IMR-90 (cell line): Measurements from ENCODE around the gene THRAP3. TPM values are rescaled to one million over a fixed set of nuclear protein-coding genes. Genes with fewer than 3 reads are reported as not detected.

ENCODE experiments used
- ATAC-seq: fragments of 200-7000 bp; cut with Tn5 transposase; 2 replicates; pipeline ENCODE4 v1.9.1; 2020; ENCODE audit warnings: low read depth, mild to moderate bottlenecking, moderate library complexity
- Bru-seq: library from RNA; stranded (reverse); fragments of 400-500 nt; gene quantifications from one replicate; lab custom pipeline; 2021; lab: Mats Ljungman, UMichigan
- BruChase-seq, 2 experiments: library from RNA; stranded (reverse); fragments of 400-500 nt; gene quantifications; one replicate each; lab custom pipeline; 2021; lab: Mats Ljungman, UMichigan
- BruUV-seq: library from RNA; stranded (reverse); fragments of 400-500 nt; replicated peaks from 2 replicates; lab custom pipeline; 2021; lab: Mats Ljungman, UMichigan
- CTCF ChIA-PET: fragments of 300-600 bp; formaldehyde crosslinking; extraction: SDS; loops from one replicate; lab custom pipeline; 2021; ENCODE audit warnings: antibody characterized with exemption; lab: Yijun Ruan, JAX
- POLR2A ChIA-PET: fragments of 300-600 bp; sonication (Branson Sonifier 250); formaldehyde crosslinking; loops from one replicate; lab custom pipeline; 2022; ENCODE audit warnings: antibody characterized with exemption; ENCODE audit not compliant: unreplicated experiment; lab: Charles Lee
- DNase-seq: peaks from one replicate; pipeline ENCODE4 v3.0.0; 2013
- H2AFZ ChIP-seq: replicated peaks from 2 replicates; pipeline ENCODE3; 2013; ENCODE audit warnings: low read length, mild to moderate bottlenecking; ENCODE audit not compliant: poor library complexity
- H2AK5ac ChIP-seq: 2 replicates; pipeline ENCODE4 v1.6.1; 2013; ENCODE audit warnings: low read depth, low read length, inconsistent platforms
- H2AK9ac ChIP-seq: replicated peaks from 2 replicates; pipeline ENCODE3; 2013; ENCODE audit warnings: mild to moderate bottlenecking, low read depth, low read length, moderate library complexity; ENCODE audit not compliant: poor library complexity
- H2BK120ac ChIP-seq: 2 replicates; pipeline ENCODE4 v1.6.1; 2013; ENCODE audit warnings: low read depth, low read length, inconsistent platforms
- H2BK15ac ChIP-seq: 3 replicates; pipeline ENCODE4 v1.6.1; 2013; ENCODE audit warnings: low read depth, low read length, inconsistent platforms
- H2BK20ac ChIP-seq: 2 replicates; pipeline ENCODE4 v1.6.1; 2013; ENCODE audit warnings: low read depth, mild to moderate bottlenecking, inconsistent platforms, low read length, moderate library complexity
- H2BK5ac ChIP-seq: 2 replicates; pipeline ENCODE4 v1.6.1; 2013; ENCODE audit warnings: mild to moderate bottlenecking, low read depth, low read length, inconsistent platforms; ENCODE audit not compliant: poor library complexity, severe bottlenecking
- H3K14ac ChIP-seq: replicated peaks from 2 replicates; pipeline ENCODE4 v1.6.1; 2013; ENCODE audit warnings: low read depth, low read length, inconsistent platforms
- H3K18ac ChIP-seq: 2 replicates; pipeline ENCODE4 v1.6.1; 2013; ENCODE audit warnings: low read depth, low read length, control low read depth
- H3K23ac ChIP-seq: 2 replicates; pipeline ENCODE4 v1.6.1; 2013; ENCODE audit warnings: low read depth, low read length, inconsistent platforms
- H3K27ac ChIP-seq: 2 replicates; pipeline ENCODE4 v1.5.1; 2013; ENCODE audit warnings: mild to moderate bottlenecking, control low read depth, low read length; ENCODE audit not compliant: insufficient read depth
- H3K27me3 ChIP-seq: 2 replicates; pipeline ENCODE4 v1.6.1; 2013; ENCODE audit warnings: low read length; ENCODE audit not compliant: control insufficient read depth, insufficient read depth
- H3K36me3 ChIP-seq: 2 replicates; pipeline ENCODE4 v1.6.1; 2013; ENCODE audit warnings: low read length, mixed read lengths; ENCODE audit not compliant: control insufficient read depth, insufficient read depth
- H3K4ac ChIP-seq: 2 replicates; pipeline ENCODE4 v1.6.1; 2013; ENCODE audit warnings: low read depth, low read length, inconsistent platforms
- H3K4me1 ChIP-seq: 2 replicates; pipeline ENCODE4 v1.6.1; 2013; ENCODE audit warnings: low read length, mixed read lengths; ENCODE audit not compliant: control insufficient read depth, insufficient read depth
- H3K4me2 ChIP-seq: 2 replicates; pipeline ENCODE4 v1.6.1; 2013; ENCODE audit warnings: low read depth, mild to moderate bottlenecking, control low read depth, low read length, moderate library complexity
- H3K4me3 ChIP-seq: 2 replicates; pipeline ENCODE4 v1.5.1; 2013; ENCODE audit warnings: low read depth, mild to moderate bottlenecking, control low read depth, low read length, moderate library complexity; ENCODE audit not compliant: insufficient read depth
- H3K56ac ChIP-seq: 2 replicates; pipeline ENCODE4 v1.6.1; 2013; ENCODE audit warnings: low read length, inconsistent platforms; ENCODE audit not compliant: insufficient read depth; ENCODE audit errors: extremely low read depth
- H3K79me1 ChIP-seq, 2 experiments: 2 replicates each; pipeline ENCODE4 v1.6.1; 2013; ENCODE audit warnings: low read length in 2 of 2, inconsistent platforms in 1 of 2, low read depth in 1 of 2
- H3K9ac ChIP-seq: 2 replicates; pipeline ENCODE4 v1.6.1; 2013; ENCODE audit warnings: low read depth, low read length, control low read depth
- H3K9me1 ChIP-seq: 2 replicates; pipeline ENCODE4 v1.6.1; 2013; ENCODE audit warnings: low read length, inconsistent platforms; ENCODE audit not compliant: insufficient read depth
- H3K9me3 ChIP-seq: 2 replicates; pipeline ENCODE4 v1.6.1; 2013; ENCODE audit warnings: low read length; ENCODE audit not compliant: control insufficient read depth, insufficient read depth
- H4K20me1 ChIP-seq: 2 replicates; pipeline ENCODE4 v1.6.1; 2013; ENCODE audit warnings: low read length, inconsistent platforms; ENCODE audit not compliant: insufficient read depth
- H4K5ac ChIP-seq: 2 replicates; pipeline ENCODE4 v1.6.1; 2013; ENCODE audit warnings: mild to moderate bottlenecking, low read depth, low read length, control low read depth
- H4K8ac ChIP-seq, 2 experiments: 2 replicates each; pipeline ENCODE4 v1.6.1; 2013; ENCODE audit warnings: low read depth in 2 of 2, low read length in 2 of 2, control low read depth in 1 of 2, inconsistent platforms in 1 of 2
- H4K91ac ChIP-seq: 2 replicates; pipeline ENCODE4 v1.6.1; 2013; ENCODE audit warnings: low read depth, low read length, inconsistent platforms; ENCODE audit not compliant: insufficient read depth
- BHLHE40 ChIP-seq: fragments of 150-350 bp; IDR thresholded peaks from 2 replicates; pipeline ENCODE4 v1.6.1; 2016; ENCODE audit warnings: mild to moderate bottlenecking, low read depth, low read length
- CEBPB ChIP-seq: IDR thresholded peaks from 2 replicates; pipeline ENCODE4 v1.6.1; 2012; ENCODE audit warnings: low read depth, low read length, improper control_type of control experiment
- CHD1 ChIP-seq: IDR thresholded peaks from 2 replicates; pipeline ENCODE4 v1.6.1; 2012; ENCODE audit warnings: low read depth, low read length, improper control_type of control experiment
- FOS ChIP-seq: fragments of 150-350 bp; IDR thresholded peaks from 2 replicates; pipeline ENCODE4 v1.6.1; 2016; ENCODE audit warnings: low read depth, low read length
- MAZ ChIP-seq: IDR thresholded peaks from 2 replicates; pipeline ENCODE4 v1.6.1; 2012; ENCODE audit warnings: low read depth, mild to moderate bottlenecking, low read length, improper control_type of control experiment, moderate library complexity, borderline replicate concordance
- NFE2L2 ChIP-seq: fragments of 150-350 bp; IDR thresholded peaks from 2 replicates; pipeline ENCODE4 v1.6.1; 2016; ENCODE audit warnings: low read depth, mild to moderate bottlenecking, low read length
- POLR2A ChIP-seq: IDR thresholded peaks from 2 replicates; pipeline ENCODE4 v1.6.1; 2012; ENCODE audit warnings: mild to moderate bottlenecking, low read depth, low read length
- RAD21 ChIP-seq: IDR thresholded peaks from 2 replicates; pipeline ENCODE4 v1.6.1; 2012; ENCODE audit warnings: low read length, improper control_type of control experiment
- RCOR1 ChIP-seq: IDR thresholded peaks from 2 replicates; pipeline ENCODE4 v1.6.1; 2012; ENCODE audit warnings: mild to moderate bottlenecking, low read length, improper control_type of control experiment; ENCODE audit not compliant: insufficient replicate concordance
- RFX5 ChIP-seq: IDR thresholded peaks from 2 replicates; pipeline ENCODE4 v1.8.0; 2012; ENCODE audit warnings: low read depth, mild to moderate bottlenecking, low read length, moderate library complexity
- USF2 ChIP-seq: fragments of 150-350 bp; IDR thresholded peaks from 2 replicates; pipeline ENCODE4 v1.6.1; 2017; ENCODE audit warnings: mild to moderate bottlenecking, antibody characterized with exemption, low read length, low read depth
- WGBS, 2 experiments: methylation state at CpG; one replicate each; pipeline versions ENCODE4 v1.1.5 to v1.1.7; 2013; ENCODE audit warnings: missing lambda C conversion rate in 2 of 2; ENCODE audit not compliant: insufficient read length in 1 of 2; ENCODE audit errors: extremely low coverage in 2 of 2; 5-methylcytosine and 5-hydroxymethylcytosine counted together
- dilution Hi-C: fragments of 300-500 bp; cut with HindIII; formaldehyde crosslinking; loops from one replicate; pipeline ENCODE4 v1.14.3; 2018; ENCODE audit warnings: low sequenced_read_pairs; ENCODE audit not compliant: unreplicated experiment
- in situ Hi-C: fragments of 300-500 bp; cut with MboI; formaldehyde crosslinking; loops from 3 replicates; pipeline ENCODE4 v1.14.3; 2019; ENCODE audit warnings: low sequenced_read_pairs, inconsistent platforms, mixed read lengths
- intact Hi-C: fragments of 100-400 bp; cut with micrococcal nuclease; formaldehyde crosslinking; loops from 2 replicates; pipeline ENCODE4 v1.10.0; 2022
- long read RNA-seq: library from polyadenylated mRNA; unstranded; transcript quantifications from one replicate; pipeline ENCODE4 v2.0.0, GENCODE V29; 2021; ENCODE audit not compliant: unreplicated experiment
- polyA plus RNA-seq, 3 experiments: library from polyadenylated mRNA; depleted of rRNA; stranded (reverse); fragments of >200 nt; gene quantifications; 2 replicates each; pipeline ENCODE4 v1.2.3, GENCODE V29; 2012; ENCODE audit warnings: low replicate concordance in 1 of 3
- total RNA-seq: library from RNA; depleted of rRNA; stranded (reverse); fragments of >200 nt; gene quantifications from 2 replicates; pipeline ENCODE4 v1.2.3, GENCODE V29; 2012; rRNA removed

The THRAP3 gene
- total RNA-seq (66.5 and 73.9 TPM in 2 replicates), polyA plus RNA-seq (2012; rRNA removed) (48.9 and 60.6 TPM in 2 replicates), Bru-seq, nascent RNA (percentile 95 among the genes with signal in this experiment), BruChase-seq, experiment 1, labeled RNA remaining after a 6-hour chase (percentile 96 among the genes with signal in this experiment), BruChase-seq, experiment 2, labeled RNA remaining after a 2-hour chase (percentile 92 among the genes with signal in this experiment)
- polyA plus RNA-seq (2012; cell fraction: cytosol; rRNA removed) = 13.2 and 15.1 TPM in 2 replicates
- polyA plus RNA-seq (2012; cell fraction: nucleus; rRNA removed; ENCODE audit: low replicate concordance) = 11.6 and 41.9 TPM in 2 replicates
- long read RNA-seq, full-length matches to known transcripts = 3 of 74 reads
- long read RNA-seq, partial matches to known transcripts = 63 of 74 reads
- long read RNA-seq, other reads (novel, unspliced or antisense) = 8 of 74 reads

GRCh38 chr1:36223996-36224536 lies at the start of gene THRAP3:
Gene THRAP3 (plus strand): TSS chr1:36224443. CDS start chr1:36282564, 58,121 bp downstream.
- H3K4me2 ChIP-seq = peak within 1 kb of the TSS; percentile 98
- peaks cover 49% of the 10 kb centered on the region for H4K20me1 ChIP-seq
- peak within 1 kb of the TSS; percentile 97 for H4K91ac ChIP-seq
- H2AK9ac ChIP-seq = peak within 1 kb of the TSS; percentile 95
- ATAC-seq (peak; percentile 96), DNase-seq (peak; percentile 99)
- dilution Hi-C loops = no loop called here
- ChIA-PET CTCF (interaction anchor here (0.7 to 1.7 kb wide), 7 partner anchors 12 to 75 kb away, joined by 3 to 5 read pairs (median 4); partner anchors contain the start of gene TRAPPC3), POLR2A (interaction anchor here (0.5 to 0.6 kb wide), 4 partner anchors 10 to 61 kb away, joined by 3 to 14 read pairs (median 6); no protein-coding TSS in a partner anchor)
- peaks cover 8% of the 10 kb centered on the region; the same call in 1 of the 2 replicates for H3K9me1 ChIP-seq
- peak within 1 kb of the TSS; percentile 78 for H2BK120ac ChIP-seq
- H3K56ac ChIP-seq = peak within 1 kb of the TSS; percentile 97
- no TSS peak for BruUV-seq
- H3K79me1 ChIP-seq = peaks cover 0 to 15% of the 10 kb centered on the region in 2 experiments; a peak in 1 of 4 replicates
- peaks cover 3% of the 10 kb centered on the region for H3K4me1 ChIP-seq
- H3K9ac ChIP-seq = peak within 1 kb of the TSS; percentile 97
- H3K4ac ChIP-seq = peak within 1 kb of the TSS; percentile 94
- H4K8ac ChIP-seq = peak within 1 kb of the TSS; percentile 66 to 93
- H3K23ac ChIP-seq = peak within 1 kb of the TSS; percentile 93
- H3K36me3 ChIP-seq = peaks cover 2% of the 10 kb centered on the region; the same call in 1 of the 2 replicates
- H3K4me3 ChIP-seq = peak within 1 kb of the TSS; percentile 72
- peak within 1 kb of the TSS; percentile 90 for H4K5ac ChIP-seq
- peak; percentile 95 for TF ChIP-seq POLR2A
- TF ChIP-seq CEBPB = peak; percentile 61; the same call in 1 of the 2 replicates
- no peak for TF ChIP-seq RFX5
- peak; percentile 91; the same call in 1 of the 2 replicates for TF ChIP-seq CHD1
- peak; percentile 65; the same call in 1 of the 2 replicates for TF ChIP-seq BHLHE40
- TF ChIP-seq RAD21 = 0 out of 2 replicates have a peak, but pooled peaks have one; percentile 17
- no peak for TF ChIP-seq NFE2L2
- peak; percentile 100 for TF ChIP-seq USF2
- no peak for TF ChIP-seq RCOR1
- peak; percentile 52 for TF ChIP-seq FOS
- peak; percentile 93 for TF ChIP-seq MAZ
- in situ Hi-C loops = no loop called here
- peak within 1 kb of the TSS; percentile 53; the same call in 2 of the 3 replicates for H2BK15ac ChIP-seq
- peak within 1 kb of the TSS; percentile 91 for H2AFZ ChIP-seq
- H3K27me3 ChIP-seq = no peaks in the 10 kb centered on the region
- peak within 1 kb of the TSS; percentile 98 for H3K14ac ChIP-seq
- H3K18ac ChIP-seq = peak within 1 kb of the TSS; percentile 96
- H2BK5ac ChIP-seq = peak within 1 kb of the TSS; percentile 94
- H3K27ac ChIP-seq = peak within 1 kb of the TSS; percentile 94
- peak within 1 kb of the TSS; percentile 86 for H2AK5ac ChIP-seq
- WGBS, 2 experiments = 0% methylated on average over 16 of the region's 45 CpGs; no CpG with 5 or more reads in 1 of the 2 experiments
- intact Hi-C loops = loop anchor here (2.0 kb wide), 2 partner anchors 61 to 75 kb away; partner anchors contain the start of gene TRAPPC3
- H3K9me3 ChIP-seq = no peaks in the 10 kb centered on the region
- H2BK20ac ChIP-seq = peak within 1 kb of the TSS; percentile 68; the same call in 1 of the 2 replicates
